ENCODE results near the gene SMIM21.

SMIM21 gene

GRCh38 chr18:75427603-75428002, at the start of gene SMIM21:
Gene SMIM21 (minus strand): TSS chr18:75427703. CDS start chr18:75427563, 140 bp downstream.
- no peak for DNase-seq

DNA sequence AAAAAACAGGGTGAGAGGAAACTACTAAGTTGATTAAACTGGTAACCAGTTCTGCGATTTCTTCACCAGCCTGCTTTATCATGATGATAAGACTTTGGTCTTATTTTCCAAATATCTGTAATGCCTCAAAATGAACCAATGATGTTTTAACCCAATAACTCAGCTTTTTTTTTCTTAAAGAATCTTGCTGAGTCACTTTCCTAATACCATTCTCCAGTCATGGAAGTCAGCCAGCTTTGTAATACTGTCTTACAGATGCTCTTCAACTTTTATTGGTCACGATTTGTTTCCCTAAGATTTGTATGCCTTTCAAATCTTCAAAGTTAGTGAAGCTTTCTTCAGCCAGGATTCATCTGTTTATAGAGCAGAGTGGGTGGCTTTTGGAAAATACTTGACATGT, 47.7 kb upstream of the SMIM21 start:
- DNase-seq, result no peak

- no peak for DNase-seq
Observed at GRCh38 chr18:75474332-75474731, 46.8 kb upstream of the SMIM21 start.

DNA sequence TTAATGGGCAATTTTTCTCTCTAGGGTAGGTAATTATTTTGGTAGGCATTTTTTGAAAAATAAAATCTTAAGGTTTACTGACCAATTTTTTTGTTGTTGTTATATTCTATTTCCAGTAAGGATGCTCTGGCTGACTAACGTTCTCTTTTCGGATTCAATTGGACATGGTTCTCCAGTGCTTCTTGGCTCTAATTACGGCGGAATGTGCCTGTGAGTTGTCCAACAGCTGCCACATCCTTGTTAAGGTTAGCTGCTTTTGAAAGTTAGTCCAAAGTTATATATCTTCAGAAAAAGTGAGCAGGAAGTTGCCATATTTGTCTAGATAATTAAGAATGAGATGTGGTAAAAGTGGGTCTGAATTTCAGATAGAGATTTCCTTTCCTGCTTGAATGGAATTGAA, 45.8 kb upstream of the SMIM21 start:
- no peak for DNase-seq

DNA sequence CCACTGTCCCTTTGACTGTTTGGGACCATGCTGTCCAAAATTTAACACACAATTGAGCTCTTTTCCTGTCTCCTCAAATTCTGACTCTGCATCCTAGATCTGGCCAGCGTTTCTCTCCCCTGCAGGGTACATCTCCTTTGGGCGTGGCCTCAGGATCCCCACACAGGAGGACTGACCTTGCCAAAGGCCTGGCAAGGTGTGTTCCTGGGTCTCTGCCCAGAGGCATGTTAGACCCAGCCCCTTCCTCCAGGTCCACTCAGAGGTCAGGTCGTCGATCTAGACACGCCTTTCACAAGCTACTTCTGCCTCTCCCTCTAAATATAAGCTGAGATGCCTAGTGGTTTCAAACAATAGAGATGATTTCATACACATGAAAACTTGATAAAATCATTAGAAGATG, 45.4 kb upstream of the SMIM21 start:
- no peak for DNase-seq

DNA sequence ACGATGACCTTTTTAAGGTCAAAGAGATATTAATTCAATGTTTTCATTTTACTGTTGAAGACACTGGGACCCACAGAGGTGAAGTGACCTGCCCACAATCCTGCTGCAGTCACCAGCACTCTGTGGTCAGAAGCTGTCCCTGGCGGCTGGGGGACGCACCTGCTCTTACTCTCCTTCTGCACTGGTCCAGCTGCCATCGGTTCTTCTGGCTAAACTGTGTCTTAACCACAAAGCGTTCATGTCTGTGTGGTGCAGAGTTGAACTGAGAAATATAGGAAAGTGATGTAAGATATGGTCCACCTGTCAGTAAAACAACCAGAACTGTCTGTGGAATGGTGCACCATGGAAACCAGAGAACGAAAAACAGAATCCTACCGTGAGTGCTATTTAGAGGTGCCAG, 44.9 kb upstream of the SMIM21 start:
- DNase-seq, result no peak

GRCh38 chr18:75471850-75472249, 44.3 kb upstream of the SMIM21 start:
- DNase-seq, result no peak

- no peak for DNase-seq
Observed at GRCh38 chr18:75467851-75468250, 40.3 kb upstream of the SMIM21 start.

DNA sequence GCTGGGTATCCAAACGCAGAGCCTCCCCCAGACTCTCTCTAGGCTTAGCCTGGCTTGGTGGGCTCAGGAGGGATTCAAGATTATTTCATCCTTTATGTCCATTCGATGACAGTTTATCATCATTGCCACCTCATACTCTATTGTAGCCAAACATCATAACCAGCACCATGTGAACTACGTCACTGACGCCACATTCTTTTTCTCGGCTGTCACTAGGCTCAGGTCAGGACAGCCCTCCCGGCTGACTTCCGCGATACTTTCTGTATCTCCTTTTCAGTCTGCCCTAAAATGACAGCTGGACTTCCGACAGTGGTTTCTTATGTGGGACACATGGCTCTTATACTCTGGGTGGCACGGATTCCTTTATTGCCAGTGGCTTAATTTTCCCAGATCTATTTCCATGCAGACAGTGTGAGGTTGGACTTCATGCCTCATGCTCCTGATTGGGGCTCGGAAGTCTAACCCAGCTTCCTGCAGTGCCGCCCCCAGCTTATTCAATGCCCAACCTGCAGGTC, 39.8 kb upstream of the SMIM21 start:
- DNase-seq, result no peak

DNA sequence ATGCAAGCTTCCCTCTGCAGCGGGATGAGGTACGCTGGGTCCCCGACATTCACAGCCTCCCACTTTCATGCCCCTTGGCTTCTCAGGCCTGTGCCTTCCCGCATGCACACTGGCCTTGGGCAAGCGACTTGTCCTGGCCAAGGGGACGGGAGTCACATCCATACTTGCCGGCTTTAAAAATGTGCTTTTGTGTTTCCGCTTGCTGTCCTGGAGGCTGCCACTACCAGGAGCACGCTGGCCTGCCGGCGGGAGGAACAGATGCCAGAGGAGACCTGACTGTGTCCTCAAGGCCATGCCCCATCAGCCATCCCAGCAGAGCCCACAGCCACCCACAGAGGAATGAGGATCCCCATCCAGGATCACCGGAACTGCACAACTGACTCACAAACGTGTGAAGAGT, 36.9 kb upstream of the SMIM21 start:
- no peak for DNase-seq

- no peak for DNase-seq
Observed at GRCh38 chr18:75462178-75462832, 34.8 kb upstream of the SMIM21 start.

DNA sequence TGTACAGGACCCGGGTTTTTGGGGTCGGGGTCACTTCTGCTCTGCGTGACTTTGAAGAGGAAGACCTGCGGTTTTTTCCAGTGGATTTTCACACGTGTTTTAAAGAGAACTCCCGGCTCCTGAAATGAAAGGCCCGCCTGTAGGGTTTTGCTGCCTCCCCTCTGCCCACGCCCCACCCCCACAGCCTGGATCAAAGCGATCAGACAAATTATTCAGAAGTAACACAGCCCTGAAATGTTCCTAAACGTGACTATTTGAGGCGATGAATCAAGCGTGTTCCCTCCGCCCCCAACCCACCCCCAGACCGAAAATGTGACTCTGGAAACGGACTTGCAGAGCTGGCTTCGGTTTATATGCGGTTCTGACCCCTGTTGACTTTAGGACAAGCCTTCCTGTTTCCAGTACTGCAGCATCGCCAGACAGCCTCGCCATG, 28.7 kb upstream of the SMIM21 start:
- DNase-seq, result peak; percentile 71

DNA sequence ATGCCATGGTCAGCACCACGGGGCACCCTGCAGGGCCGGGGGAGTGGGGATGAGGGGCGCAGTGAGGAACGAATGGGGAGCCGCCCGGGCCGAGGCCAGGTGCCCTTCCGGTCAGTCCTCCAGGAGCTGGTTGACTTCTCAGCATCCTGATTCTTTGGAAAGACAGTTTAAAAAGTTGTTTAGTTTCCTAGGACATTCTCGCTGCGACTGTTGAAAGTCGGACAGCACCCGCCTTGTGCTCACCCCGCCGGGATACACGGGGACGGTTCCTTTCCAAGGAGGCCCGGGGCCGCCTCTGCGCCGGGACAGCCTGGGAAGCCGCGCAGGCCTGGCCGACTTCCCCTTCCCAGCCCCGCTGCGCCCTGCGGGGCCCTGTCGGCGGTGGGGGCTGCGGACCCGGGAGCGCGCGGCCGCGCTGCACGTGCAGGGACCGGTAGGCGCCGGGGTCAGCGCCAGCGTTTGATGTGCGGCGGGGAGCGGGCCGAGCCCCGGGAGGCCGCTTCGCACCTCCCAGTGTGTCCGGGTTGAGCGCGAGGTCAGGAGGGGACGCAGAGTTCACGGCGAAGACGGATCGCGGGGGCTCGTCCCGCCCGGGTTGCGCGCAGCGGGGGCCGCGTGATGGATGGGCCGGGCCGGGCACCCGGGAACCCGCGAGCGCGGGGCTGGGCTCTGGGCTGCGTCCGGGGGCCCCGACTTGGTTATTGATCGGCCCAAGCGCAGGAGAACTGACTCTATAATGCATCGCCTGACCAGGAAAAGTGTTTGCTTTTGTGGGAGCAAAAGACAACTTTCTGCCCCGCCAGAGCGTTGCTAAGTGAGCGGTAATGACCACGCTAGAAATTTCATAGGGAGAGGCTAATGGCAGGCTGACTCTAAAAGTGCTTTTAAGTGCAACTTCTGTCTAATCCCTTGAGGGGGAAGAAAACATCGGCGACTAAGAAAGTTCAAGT, 28.0 kb upstream of the SMIM21 start:
- DNase-seq, result no peak

- no peak for DNase-seq
Observed at GRCh38 chr18:75454022-75454795, 26.7 kb upstream of the SMIM21 start.

- DNase-seq, result no peak
Observed at GRCh38 chr18:75450906-75451305, 23.4 kb upstream of the SMIM21 start.

- DNase-seq, result no peak
Observed at GRCh38 chr18:75441896-75442295, 14.4 kb upstream of the SMIM21 start.

- no peak for DNase-seq
Observed at GRCh38 chr18:75439348-75439747, 11.8 kb upstream of the SMIM21 start.

- no peak for DNase-seq
Observed at GRCh38 chr18:75438891-75439290, 11.4 kb upstream of the SMIM21 start.

GRCh38 chr18:75437979-75438378, 10.5 kb upstream of the SMIM21 start:
- DNase-seq, result no peak

- no peak for DNase-seq
Observed at GRCh38 chr18:75433098-75433497, 5.6 kb upstream of the SMIM21 start.

GRCh38 chr18:75429975-75430374, 2.5 kb upstream of the SMIM21 start:
- DNase-seq, result no peak

DNA sequence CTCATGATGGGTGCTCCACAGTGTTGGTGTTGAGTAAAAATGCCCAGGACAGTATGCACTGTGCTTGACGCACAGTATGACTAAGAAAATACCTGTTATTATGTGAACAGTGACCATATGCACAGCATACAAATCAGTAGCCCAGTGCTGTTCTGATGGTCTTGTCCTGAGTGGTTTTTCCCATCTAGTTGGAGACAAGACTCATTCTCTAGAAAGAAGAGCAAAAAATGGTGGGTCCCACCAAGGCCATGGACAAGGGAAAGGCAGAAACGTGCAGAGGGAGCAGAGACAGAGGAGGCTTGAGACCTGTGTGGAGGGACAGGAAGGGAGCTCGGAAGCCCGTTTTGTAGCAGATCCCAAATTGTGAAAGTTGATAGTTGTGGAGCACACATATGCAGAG, 987 bp upstream of the SMIM21 start:
- DNase-seq, result no peak

GRCh38 chr18:75422341-75422910, 5.1 kb downstream of the SMIM21 start:
- no peak for DNase-seq

Measured in activated effector memory CD4-positive, alpha-beta T cell treated with anti-CD3 and anti-CD28 coated beads, Interleukin-2, amount 50 U/mL, for 16 hours (primary cell).